MCF 10A (cell line): ENCODE measurements around the gene MED26. TPM values are rescaled to one million over a fixed set of nuclear protein-coding genes. Genes with fewer than 3 reads are reported as not detected.

Source experiments
- BruUV-seq: library from RNA; stranded (reverse); fragments of 400-500 nt; replicated peaks from 2 replicates; lab custom pipeline; 2021; lab: Mats Ljungman, UMichigan
- CTCF ChIA-PET: fragments of 300-600 bp; sonication (Branson Sonifier 250); formaldehyde crosslinking; extraction: SDS; loops from one replicate; lab custom pipeline; 2021; ENCODE audit warnings: antibody characterized with exemption, inconsistent platforms; lab: Yijun Ruan, JAX
- POLR2A ChIA-PET: fragments of 300-600, 350-650 bp; sonication (Branson Sonifier 250); formaldehyde crosslinking; extraction: SDS; loops from one replicate; lab custom pipeline; 2020; ENCODE audit warnings: antibody characterized with exemption, inconsistent platforms; lab: Yijun Ruan, JAX
- DNase-seq: peaks from one replicate; pipeline ENCODE4 v3.0.0-alpha.2; 2018; ENCODE audit not compliant: unreplicated experiment
- H3K27ac Mint-ChIP-seq: one replicate; pipeline ENCODE4 v1.8.0; 2022; ENCODE audit warnings: mild to moderate bottlenecking, low read depth, mixed read lengths; ENCODE audit not compliant: unreplicated experiment
- H3K27me3 Mint-ChIP-seq: one replicate; pipeline ENCODE4 v1.8.0; 2022; ENCODE audit warnings: mixed read lengths; ENCODE audit not compliant: insufficient read depth, unreplicated experiment
- H3K36me3 Mint-ChIP-seq: one replicate; pipeline ENCODE4 v1.8.0; 2022; ENCODE audit warnings: mild to moderate bottlenecking, moderate library complexity, mixed read lengths; ENCODE audit not compliant: insufficient read depth, unreplicated experiment
- H3K4me1 Mint-ChIP-seq: one replicate; pipeline ENCODE4 v1.8.0; 2022; ENCODE audit warnings: mixed read lengths; ENCODE audit not compliant: insufficient read depth, unreplicated experiment
- H3K4me3 Mint-ChIP-seq: one replicate; pipeline ENCODE4 v1.8.0; 2022; ENCODE audit warnings: mild to moderate bottlenecking, moderate library complexity, mixed read lengths; ENCODE audit not compliant: unreplicated experiment
- H3K9me3 Mint-ChIP-seq: one replicate; pipeline ENCODE4 v1.8.0; 2022; ENCODE audit warnings: mixed read lengths; ENCODE audit not compliant: unreplicated experiment
- CTCF ChIP-seq: fragments of 200-600 bp; IDR thresholded peaks from one replicate; pipeline ENCODE4 v1.8.0; 2022; ENCODE audit warnings: antibody characterized with exemption, mild to moderate bottlenecking; ENCODE audit not compliant: unreplicated experiment
- intact Hi-C: fragments of 100-400 bp; cut with micrococcal nuclease; formaldehyde crosslinking; loops from 2 replicates; pipeline ENCODE4 v1.14.1; 2022
- total RNA-seq: library from RNA; stranded (reverse); gene quantifications from 2 replicates; pipeline ENCODE4 v1.2.3, GENCODE V29; 2022

MED26 gene
- total RNA-seq, 1 experiment from 2014 or later, result 12.9 TPM

- Mint-ChIP-seq H3K36me3 (peaks cover 7% of the 10 kb centered on the region), H3K9me3 (no peaks in the 10 kb centered on the region), H3K4me3 (no peak overlapping the region), H3K4me1 (peaks cover 10% of the 10 kb centered on the region), H3K27me3 (no peaks in the 10 kb centered on the region), H3K27ac (no peak overlapping the region)
- DNase-seq, result no peak
- TF ChIP-seq CTCF, result no peak
- ChIA-PET CTCF (interaction anchor here (0.6 to 1.2 kb wide), 3 partner anchors 8 to 1929 kb away, joined by 3 read pairs; no protein-coding TSS in a partner anchor), POLR2A (no interaction called here)
- BruUV-seq, result no TSS peak
- intact Hi-C loops, result no loop called here
Measured at GRCh38 chr19:16599655-16600346, 28.2 kb downstream of the MED26 start.

- H3K27ac Mint-ChIP-seq, result no peak overlapping the region
- CTCF ChIA-PET, result interaction anchor here (0.6 to 0.7 kb wide), 2 partner anchors 8 to 1930 kb away, joined by 3 read pairs; no protein-coding TSS in a partner anchor
- H3K27me3 Mint-ChIP-seq, result no peaks in the 10 kb centered on the region
- no peak for DNase-seq
- H3K4me1 Mint-ChIP-seq, result peaks cover 13% of the 10 kb centered on the region
- no TSS peak for BruUV-seq
- POLR2A ChIA-PET, result no interaction called here
- H3K36me3 Mint-ChIP-seq, result no peaks in the 10 kb centered on the region
- no peaks in the 10 kb centered on the region for H3K9me3 Mint-ChIP-seq
- no peak for TF ChIP-seq CTCF
- H3K4me3 Mint-ChIP-seq, result no peak overlapping the region
- intact Hi-C loops, result no loop called here
Measured at GRCh38 chr19:16598848-16599247, 29.2 kb downstream of the MED26 start.

GRCh38 chr19:16596399-16596798 lies 31.6 kb downstream of the MED26 start:
- H3K4me3 Mint-ChIP-seq, result no peak overlapping the region
- no TSS peak for BruUV-seq
- CTCF ChIA-PET, result interaction anchor here (0.7 kb wide), 1 partner anchor 1313 kb away, joined by 6 read pairs; no protein-coding TSS in a partner anchor
- H3K9me3 Mint-ChIP-seq, result no peaks in the 10 kb centered on the region
- peaks cover 25% of the 10 kb centered on the region for H3K4me1 Mint-ChIP-seq
- intact Hi-C loops, result no loop called here
- TF ChIP-seq CTCF, result no peak
- H3K36me3 Mint-ChIP-seq, result no peaks in the 10 kb centered on the region
- H3K27ac Mint-ChIP-seq, result no peak overlapping the region
- no peak for DNase-seq
- no peaks in the 10 kb centered on the region for H3K27me3 Mint-ChIP-seq
- POLR2A ChIA-PET, result no interaction called here

- intact Hi-C loops, result no loop called here
- no peak overlapping the region for H3K4me3 Mint-ChIP-seq
- peak overlapping the region; percentile 11 for H3K27ac Mint-ChIP-seq
- POLR2A ChIA-PET, result interaction anchor here (1.1 to 1.2 kb wide), 2 partner anchors 12 to 15 kb away, joined by 3 read pairs; no protein-coding TSS in a partner anchor
- no peaks in the 10 kb centered on the region for H3K36me3 Mint-ChIP-seq
- no peak for DNase-seq
- no peaks in the 10 kb centered on the region for H3K9me3 Mint-ChIP-seq
- H3K4me1 Mint-ChIP-seq, result peaks cover 25% of the 10 kb centered on the region
- BruUV-seq, result no TSS peak
- no peak for TF ChIP-seq CTCF
- H3K27me3 Mint-ChIP-seq, result no peaks in the 10 kb centered on the region
- CTCF ChIA-PET, result no interaction called here
Measured at GRCh38 chr19:16595097-16595496, 32.9 kb downstream of the MED26 start.
